Duodenal mucosa (tissue), 2 donors: Measurements from ENCODE around the gene PIAS4.
"Not testable (repeated sequence)": the region's sequence is repeated elsewhere in the genome, so short reads cannot be mapped to it uniquely, and the experiment has no call there.

Experiments used
- H3K27ac ChIP-seq: one replicate; pipeline ENCODE4 v1.7.0; 2013; ENCODE audit warnings: low read depth, low read length
- H3K27me3 ChIP-seq, 2 donors: one replicate each; pipeline ENCODE4 v1.7.0; 2013; ENCODE audit warnings: low read length in 2 of 2, control low read depth in 1 of 2; ENCODE audit not compliant: insufficient read depth in 2 of 2, control insufficient read depth in 1 of 2
- H3K36me3 ChIP-seq, 2 donors: one replicate each; pipeline ENCODE4 v1.7.0; 2013; ENCODE audit warnings: low read length in 2 of 2, control low read depth in 1 of 2; ENCODE audit not compliant: insufficient read depth in 2 of 2, control insufficient read depth in 1 of 2
- H3K4me1 ChIP-seq, 2 donors: one replicate each; pipeline ENCODE4 v1.7.0; 2013; ENCODE audit warnings: low read length in 2 of 2, control low read depth in 1 of 2; ENCODE audit not compliant: insufficient read depth in 2 of 2, control insufficient read depth in 1 of 2
- H3K4me3 ChIP-seq, 2 donors: one replicate each; pipeline ENCODE4 v1.7.0; 2013; ENCODE audit warnings: low read length in 2 of 2, low read depth in 1 of 2
- H3K9ac ChIP-seq, 2 donors: one replicate each; pipeline ENCODE4 v1.7.0; 2013; ENCODE audit warnings: low read length in 2 of 2, low read depth in 1 of 2
- H3K9me3 ChIP-seq, 2 donors: one replicate each; pipeline ENCODE4 v1.7.0; 2013; ENCODE audit warnings: low read length in 2 of 2, control low read depth in 1 of 2; ENCODE audit not compliant: control insufficient read depth in 1 of 2

PIAS4 gene

DNA sequence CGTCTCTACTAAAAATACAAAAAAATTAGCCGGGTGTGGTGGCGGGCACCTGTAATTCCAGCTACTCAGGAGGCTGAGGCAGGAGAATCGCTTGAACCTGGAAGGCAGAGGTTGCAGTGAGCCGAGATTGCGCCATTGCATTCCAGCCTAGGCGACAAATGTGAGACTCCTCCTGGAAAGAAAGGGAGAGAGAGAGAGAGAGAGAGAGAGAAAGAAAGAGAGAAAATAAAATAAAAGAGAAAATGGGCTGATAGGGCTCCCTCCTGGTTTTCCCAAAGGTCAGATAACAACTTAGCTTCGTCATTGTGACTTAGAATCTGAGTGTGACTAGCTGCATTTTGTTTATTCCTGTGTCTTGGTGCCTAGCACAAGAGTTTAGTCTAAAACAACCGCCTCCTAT, 2.1 kb upstream of the PIAS4 start:
- H3K27me3 ChIP-seq, H3K9ac ChIP-seq, H3K9me3 ChIP-seq, H3K27ac ChIP-seq, H3K4me3 ChIP-seq, H3K36me3 ChIP-seq: not testable (repeated sequence)
- H3K4me1 ChIP-seq = peaks cover 21 to 29% of the 10 kb centered on the region in 2 donors

GRCh38 chr19:4007836-4008539, 452 bp downstream of the PIAS4 start:
- Histone ChIP-seq H3K4me3 (peak overlapping the region; percentile 90 to 93), H3K4me1 (peaks cover 26 to 37% of the 10 kb centered on the region in 2 donors), H3K36me3 (peaks cover 2 to 4% of the 10 kb centered on the region in 2 donors)

GRCh38 chr19:4009990-4010807, 2.7 kb downstream of the PIAS4 start:
- Histone ChIP-seq H3K4me3 (no peak overlapping the region), H3K36me3 (peaks cover 5 to 25% of the 10 kb centered on the region in 2 donors), H3K27me3 (no peaks in the 10 kb centered on the region), H3K9ac (no peak overlapping the region), H3K27ac (no peak overlapping the region), H3K4me1 (peaks cover 26 to 37% of the 10 kb centered on the region in 2 donors), H3K9me3 (no peaks in the 10 kb centered on the region)

More at GRCh38 chr19:4007836-4008539, 452 bp downstream of the PIAS4 start:
- no peak overlapping the region for H3K27ac ChIP-seq
- no peaks in the 10 kb centered on the region for H3K9me3 ChIP-seq
- H3K27me3 ChIP-seq = no peaks in the 10 kb centered on the region
- H3K9ac ChIP-seq = peak overlapping the region; percentile 79 to 82

DNA sequence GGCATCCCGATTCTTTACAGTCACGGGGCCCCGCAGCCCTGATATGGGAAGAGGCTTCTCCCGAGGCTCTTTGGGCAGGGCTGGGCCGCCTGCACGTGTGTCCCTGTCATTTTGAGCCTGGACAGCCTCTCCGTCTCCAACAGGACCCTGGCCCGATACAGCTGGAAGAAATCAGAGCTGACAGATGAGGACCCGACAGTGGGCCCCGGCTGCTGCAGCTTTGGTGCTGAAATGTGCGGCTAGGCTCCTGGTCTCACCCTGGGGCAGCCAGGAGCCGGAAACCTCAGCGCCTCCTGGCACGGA, 3.2 kb downstream of the PIAS4 start:
- Histone ChIP-seq H3K4me1 (peaks cover 26 to 37% of the 10 kb centered on the region in 2 donors), H3K9ac (no peak overlapping the region)

DNA sequence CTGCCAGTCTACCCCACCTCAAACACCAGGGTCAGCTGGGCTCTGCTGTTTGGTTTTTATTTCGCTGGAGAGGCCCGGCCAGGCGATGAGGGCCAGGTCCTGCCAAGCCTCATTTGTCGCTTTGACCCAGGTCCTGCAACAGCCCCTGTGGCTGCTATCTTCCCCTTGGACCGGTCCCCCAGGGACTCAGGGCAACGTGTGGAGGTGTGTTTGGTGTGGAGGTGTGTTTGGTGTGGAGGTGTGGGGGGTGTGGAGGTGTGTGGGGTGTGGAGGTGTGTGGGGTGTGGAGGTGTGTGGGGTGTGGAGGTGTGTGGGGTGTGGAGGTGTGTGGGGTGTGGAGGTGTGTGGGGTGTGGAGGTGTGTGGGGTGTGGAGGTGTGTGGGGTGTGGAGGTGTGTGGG, 3.9 kb downstream of the PIAS4 start:
- not testable (repeated sequence) for H3K9ac ChIP-seq, H3K27me3 ChIP-seq, H3K27ac ChIP-seq, H3K4me3 ChIP-seq, H3K9me3 ChIP-seq
- H3K4me1 ChIP-seq = peaks cover 26 to 37% of the 10 kb centered on the region in 2 donors
- peaks cover 5 to 36% of the 10 kb centered on the region in 2 donors for H3K36me3 ChIP-seq

More for the DNA sequence above, 3.2 kb downstream of the PIAS4 start:
- H3K9me3 ChIP-seq = no peaks in the 10 kb centered on the region
- no peak overlapping the region for H3K27ac ChIP-seq
- H3K4me3 ChIP-seq = no peak overlapping the region
- H3K36me3 ChIP-seq = peaks cover 5 to 29% of the 10 kb centered on the region in 2 donors
- H3K27me3 ChIP-seq = no peaks in the 10 kb centered on the region

- Histone ChIP-seq H3K4me3 (no peak overlapping the region), H3K4me1 (peaks cover 26 to 33% of the 10 kb centered on the region in 2 donors), H3K27me3 (no peaks in the 10 kb centered on the region), H3K9ac (no peak overlapping the region), H3K27ac (no peak overlapping the region), H3K9me3 (no peaks in the 10 kb centered on the region), H3K36me3 (peaks cover 5 to 37% of the 10 kb centered on the region in 2 donors)
These were observed 4.8 kb downstream of the PIAS4 start for GRCh38 chr19:4012092-4012974.

DNA sequence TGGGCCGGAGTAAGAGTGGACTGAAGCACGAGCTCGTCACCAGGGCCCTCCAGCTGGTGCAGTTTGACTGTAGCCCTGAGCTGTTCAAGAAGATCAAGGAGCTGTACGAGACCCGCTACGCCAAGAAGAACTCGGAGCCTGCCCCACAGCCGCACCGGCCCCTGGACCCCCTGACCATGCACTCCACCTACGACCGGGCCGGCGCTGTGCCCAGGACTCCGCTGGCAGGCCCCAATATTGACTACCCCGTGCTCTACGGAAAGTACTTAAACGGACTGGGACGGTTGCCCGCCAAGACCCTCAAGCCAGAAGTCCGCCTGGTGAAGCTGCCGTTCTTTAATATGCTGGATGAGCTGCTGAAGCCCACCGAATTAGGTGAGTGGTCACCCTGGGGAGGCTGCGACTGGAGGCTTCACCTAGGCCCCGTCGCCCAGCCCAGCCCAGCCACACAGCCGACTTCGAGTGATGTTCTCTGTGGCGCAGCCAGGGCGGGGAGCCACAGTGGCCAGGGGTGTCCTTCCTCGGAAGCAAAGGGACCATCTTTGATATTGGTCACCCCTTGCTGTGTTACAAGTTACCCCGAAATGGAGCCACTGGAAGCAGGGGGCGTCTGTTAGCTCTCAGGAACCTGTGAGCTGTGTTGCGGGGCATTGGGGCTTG, 5.6 kb downstream of the PIAS4 start:
- Histone ChIP-seq H3K36me3 (peaks cover 5 to 38% of the 10 kb centered on the region in 2 donors), H3K27me3 (no peaks in the 10 kb centered on the region), H3K9ac (no peak overlapping the region), H3K4me1 (peaks cover 26 to 32% of the 10 kb centered on the region in 2 donors), H3K27ac (no peak overlapping the region), H3K4me3 (no peak overlapping the region), H3K9me3 (no peaks in the 10 kb centered on the region)

DNA sequence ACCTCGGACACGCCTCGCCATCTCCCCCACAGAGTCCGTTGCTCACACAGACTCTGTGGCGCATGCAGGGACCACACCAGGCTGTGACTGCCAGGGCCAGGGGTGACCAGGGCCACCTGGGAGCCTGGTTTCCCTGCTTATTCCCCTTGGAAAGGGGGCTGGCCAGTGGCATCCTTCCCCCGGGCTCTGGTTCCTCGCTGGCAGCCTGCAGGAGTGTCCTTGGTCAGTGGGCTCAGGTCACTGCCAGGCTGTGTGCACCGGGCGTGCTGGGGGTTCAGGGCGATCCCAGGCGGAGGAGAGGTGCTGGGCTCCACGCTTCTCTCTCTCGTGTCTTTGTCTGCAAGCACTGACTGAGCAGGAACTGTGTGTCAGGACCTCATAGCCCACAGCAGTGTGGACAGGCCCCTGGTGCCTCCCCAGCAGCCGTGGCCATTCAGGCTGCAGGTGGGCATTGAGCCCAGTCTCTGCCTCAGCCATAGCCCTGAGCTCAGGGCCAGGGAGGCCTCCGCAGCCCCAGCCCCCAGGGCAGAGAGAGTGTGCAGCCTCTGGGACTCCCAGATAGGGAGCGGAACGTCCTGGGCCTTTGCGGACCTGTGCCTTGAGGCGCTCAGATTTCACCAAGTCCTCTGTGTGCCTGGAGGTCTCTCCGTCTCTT, 6.5 kb downstream of the PIAS4 start:
- Histone ChIP-seq H3K4me1 (peaks cover 18 to 23% of the 10 kb centered on the region in 2 donors), H3K9me3 (no peaks in the 10 kb centered on the region), H3K27ac (no peak overlapping the region), H3K27me3 (no peaks in the 10 kb centered on the region), H3K4me3 (no peak overlapping the region), H3K9ac (no peak overlapping the region), H3K36me3 (peaks cover 5 to 43% of the 10 kb centered on the region in 2 donors)
